Transverse colon (tissue), 4 donors: ENCODE data around the gene RARA. TPM values are rescaled to one million over a fixed set of nuclear protein-coding genes. Genes with fewer than 3 reads are reported as not detected.

Experiments
- small RNA-seq, 4 donors: library from RNA; depleted of rRNA; stranded (forward); fragments of <200 nt; gene quantifications; one replicate each; pipeline ENCODE3, GENCODE V24; 2016
- total RNA-seq, 4 donors: library from RNA; depleted of rRNA; stranded (reverse); fragments of >200 nt; gene quantifications; one replicate each; pipeline ENCODE4 v1.1.0, GENCODE V29; 2016

Gene RARA
- total RNA-seq, 4 donors from 2014 or later, result 23.5 to 110 (median 49.1) TPM

Small RNAs within 50 kb of the gene (small RNA-seq; reads per million reads assigned to genes)
- gene RF00019 (0 reads per million in 4 donors), gene RNA5SP441 (0 reads per million in 4 donors)

Other genes with a start within 250 kb of the RARA start
- gene THRA, start 246.2 kb upstream of the RARA start, total RNA-seq, result 10 to 100 TPM; 32.6 to 82.6 (median 58.6) TPM
- 10 to 100 TPM in 1 of 4 donors, 1 to 10 TPM in 3; 4.8 to 18.0 (median 7.3) TPM for gene NR1D1, start 208.6 kb upstream of the RARA start, total RNA-seq
- 100 to 1,000 TPM in 2 of 4 donors, 10 to 100 TPM in 2; 73.9 to 258 (median 90.6) TPM for gene MSL1, start 187.2 kb upstream of the RARA start, total RNA-seq
- 10 to 100 TPM; 41.8 to 65.1 (median 51.0) TPM for gene CASC3, start 168.6 kb upstream of the RARA start, total RNA-seq
- gene RAPGEFL1, start 131.7 kb upstream of the RARA start, total RNA-seq, result 100 to 1,000 TPM; 220 to 411 (median 308) TPM
- 10 to 100 TPM; 20.5 to 29.5 (median 25.3) TPM for gene WIPF2, start 89.9 kb upstream of the RARA start, total RNA-seq
- gene CDC6, start 21.3 kb upstream of the RARA start, total RNA-seq, result 1 to 10 TPM in 3 of 4 donors, not detected in 1; 1.6 to 3.2 (median 2.4) TPM
- not detected for gene GJD3, start 55.6 kb downstream of the RARA start, total RNA-seq
- gene TOP2A, start 108.7 kb downstream of the RARA start, total RNA-seq, result 10 to 100 TPM in 1 of 4 donors, 1 to 10 TPM in 2, under 1 TPM in 1; 0.37 to 25.5 (median 7.5) TPM
- gene IGFBP4, start 134.3 kb downstream of the RARA start, total RNA-seq, result 100 to 1,000 TPM in 3 of 4 donors, 10 to 100 TPM in 1; 98.4 to 302 (median 166) TPM
- 1 to 10 TPM in 3 of 4 donors, not detected in 1; 1.2 to 4.2 (median 2.5) TPM for gene TNS4, start 192.4 kb downstream of the RARA start, total RNA-seq